Activated CD8-positive, alpha-beta T cell treated with anti-CD3 and anti-CD28 coated beads, Interleukin-2, amount 10 ng/mL, durations not matched to agents 7 days and 5 days (primary cell): ENCODE data around the gene MASP2. TPM values are rescaled to one million over a fixed set of nuclear protein-coding genes. Genes with fewer than 3 reads are reported as not detected.
"Not testable (repeated sequence)": the region's sequence is repeated elsewhere in the genome, so short reads cannot be mapped to it uniquely, and the experiment has no call there.

ENCODE experiments used
- ATAC-seq: fragments of 150-1000 bp; cut with Tn5 transposase; one replicate; pipeline ENCODE4 v1.10.0; 2021; ENCODE audit warnings: moderate library complexity
- CTCF ChIA-PET: fragments of 350-600 bp; sonication (Branson Sonifier 250); formaldehyde crosslinking; loops from one replicate; lab custom pipeline; 2021; ENCODE audit warnings: antibody characterized with exemption; lab: Charles Lee
- POLR2A ChIA-PET: fragments of 350-600 bp; sonication (Branson Sonifier 250); formaldehyde crosslinking; loops from one replicate; lab custom pipeline; 2021; ENCODE audit warnings: antibody characterized with exemption; lab: Charles Lee
- DNase-seq: peaks from one replicate; pipeline ENCODE4 v3.0.0-alpha.2; 2020
- H3K27ac Mint-ChIP-seq: one replicate; pipeline ENCODE4 v1.8.0; 2021; ENCODE audit warnings: mild to moderate bottlenecking, mixed read lengths
- H3K27me3 Mint-ChIP-seq: one replicate; pipeline ENCODE4 v1.8.0; 2021; ENCODE audit warnings: low read depth, mixed read lengths
- H3K36me3 Mint-ChIP-seq: one replicate; pipeline ENCODE4 v1.8.0; 2021; ENCODE audit warnings: low read depth, mixed read lengths
- H3K4me1 Mint-ChIP-seq: one replicate; pipeline ENCODE4 v1.8.0; 2021; ENCODE audit warnings: low read depth, mixed read lengths
- H3K4me3 Mint-ChIP-seq: one replicate; pipeline ENCODE4 v1.8.0; 2021; ENCODE audit warnings: mild to moderate bottlenecking, mixed read lengths
- H3K9me3 Mint-ChIP-seq: one replicate; pipeline ENCODE4 v1.8.0; 2022; ENCODE audit warnings: mixed read lengths; ENCODE audit not compliant: insufficient read depth
- total RNA-seq, 2 experiments: library from RNA; stranded (reverse); gene quantifications; one replicate each; pipeline ENCODE4 v1.2.3, GENCODE V29; 2021

Gene MASP2
- total RNA-seq, 2 experiments from 2014 or later = 0.21 TPM; not detected in 1

- POLR2A ChIA-PET = interaction anchor here (0.6 to 1.5 kb wide), 17 partner anchors 11 to 1698 kb away, joined by 3 to 5 read pairs (median 3); partner anchors contain the start of gene EXOSC10
- CTCF ChIA-PET = interaction anchor here (0.8 to 2.8 kb wide), 3 partner anchors 25 to 706 kb away, joined by 3 to 15 read pairs (median 3); no protein-coding TSS in a partner anchor
- peak within 1 kb of the TSS; percentile 92 for H3K4me3 Mint-ChIP-seq
- peak within 1 kb of the TSS; percentile 99 for H3K27ac Mint-ChIP-seq
- no peaks in the 10 kb centered on the region for H3K27me3 Mint-ChIP-seq
- DNase-seq = peak; percentile 92
- H3K4me1 Mint-ChIP-seq = peaks cover 32% of the 10 kb centered on the region
- no peaks in the 10 kb centered on the region for H3K9me3 Mint-ChIP-seq
- peaks cover 30% of the 10 kb centered on the region for H3K36me3 Mint-ChIP-seq
- ATAC-seq = peak; percentile 90
Observed at GRCh38 chr1:11012260-11013159, 34.5 kb downstream of the MASP2 start, which contains the start of gene TARDBP. Gene TARDBP, plus strand, starts transcription at chr1:11012654. Its CDS starts 1,074 bp downstream, at chr1:11013728.

GRCh38 chr1:11000526-11000925 is 46.5 kb downstream of the MASP2 start:
- Mint-ChIP-seq H3K9me3 (peaks cover 11% of the 10 kb centered on the region), H3K27me3 (peaks cover 6% of the 10 kb centered on the region), H3K4me3 (no peak overlapping the region), H3K27ac (no peak overlapping the region), H3K36me3 (no peaks in the 10 kb centered on the region), H3K4me1 (no peaks in the 10 kb centered on the region)
- ATAC-seq (no peak), DNase-seq (no peak)
- ChIA-PET CTCF (interaction anchor here (1.1 kb wide), 1 partner anchor 37 kb away, joined by 3 read pairs; no protein-coding TSS in a partner anchor), POLR2A (interaction anchor here (1.3 kb wide), 1 partner anchor 12 kb away, joined by 3 read pairs; no protein-coding TSS in a partner anchor)

- DNase-seq (no peak), ATAC-seq (no peak)
- Mint-ChIP-seq H3K9me3 (peaks cover 11% of the 10 kb centered on the region), H3K27ac (no peak overlapping the region), H3K36me3 (no peaks in the 10 kb centered on the region), H3K27me3 (peaks cover 6% of the 10 kb centered on the region), H3K4me1 (no peaks in the 10 kb centered on the region), H3K4me3 (no peak overlapping the region)
- ChIA-PET POLR2A (no interaction called here), CTCF (no interaction called here)
Observed at GRCh38 chr1:10996100-10996499, 50.9 kb downstream of the MASP2 start.

GRCh38 chr1:10992864-10993263 is 54.2 kb downstream of the MASP2 start:
- ATAC-seq = no peak
- H3K9me3 Mint-ChIP-seq = no peaks in the 10 kb centered on the region
- no peaks in the 10 kb centered on the region for H3K4me1 Mint-ChIP-seq
- ChIA-PET POLR2A (no interaction called here), CTCF (no interaction called here)
- H3K36me3 Mint-ChIP-seq = no peaks in the 10 kb centered on the region
- no peak overlapping the region for H3K4me3 Mint-ChIP-seq
- H3K27ac Mint-ChIP-seq = no peak overlapping the region
- DNase-seq = no peak
- no peaks in the 10 kb centered on the region for H3K27me3 Mint-ChIP-seq

- H3K9me3 Mint-ChIP-seq, CTCF ChIA-PET, H3K27me3 Mint-ChIP-seq, ATAC-seq, H3K4me3 Mint-ChIP-seq, H3K36me3 Mint-ChIP-seq, DNase-seq, POLR2A ChIA-PET, H3K27ac Mint-ChIP-seq, H3K4me1 Mint-ChIP-seq: not testable (repeated sequence)
Observed at GRCh38 chr1:10992004-10992403, 55.0 kb downstream of the MASP2 start.

GRCh38 chr1:10990828-10991227 is 56.2 kb downstream of the MASP2 start:
- Mint-ChIP-seq H3K27me3 (peaks cover 1% of the 10 kb centered on the region), H3K9me3 (no peaks in the 10 kb centered on the region), H3K27ac (no peak overlapping the region), H3K36me3 (no peaks in the 10 kb centered on the region), H3K4me1 (peaks cover 1% of the 10 kb centered on the region), H3K4me3 (no peak overlapping the region)
- DNase-seq = no peak
- POLR2A ChIA-PET = no interaction called here
- CTCF ChIA-PET = no interaction called here
- no peak for ATAC-seq

- H3K4me3 Mint-ChIP-seq, H3K4me1 Mint-ChIP-seq, CTCF ChIA-PET, H3K27me3 Mint-ChIP-seq, H3K36me3 Mint-ChIP-seq, H3K9me3 Mint-ChIP-seq, DNase-seq, H3K27ac Mint-ChIP-seq, ATAC-seq: not testable (repeated sequence)
- POLR2A ChIA-PET = interaction anchor here (0.6 kb wide), 1 partner anchor 60 kb away, joined by 3 read pairs; no protein-coding TSS in a partner anchor
Observed at GRCh38 chr1:10989920-10990516, 57.0 kb downstream of the MASP2 start.

- POLR2A ChIA-PET = interaction anchor here (0.6 kb wide), 1 partner anchor 59 kb away, joined by 3 read pairs; no protein-coding TSS in a partner anchor
- peaks cover 2% of the 10 kb centered on the region for H3K27me3 Mint-ChIP-seq
- no peaks in the 10 kb centered on the region for H3K9me3 Mint-ChIP-seq
- H3K4me1 Mint-ChIP-seq = peaks cover 2% of the 10 kb centered on the region
- CTCF ChIA-PET = no interaction called here
- H3K36me3 Mint-ChIP-seq = no peaks in the 10 kb centered on the region
- DNase-seq (no peak), ATAC-seq (no peak)
- no peak overlapping the region for H3K27ac Mint-ChIP-seq
- no peak overlapping the region for H3K4me3 Mint-ChIP-seq
Observed at GRCh38 chr1:10989095-10989494, 57.9 kb downstream of the MASP2 start.

GRCh38 chr1:10987840-10988417 is 59.1 kb downstream of the MASP2 start:
- peaks cover 4% of the 10 kb centered on the region for H3K27me3 Mint-ChIP-seq
- H3K4me1 Mint-ChIP-seq = peaks cover 2% of the 10 kb centered on the region
- DNase-seq = no peak
- no peaks in the 10 kb centered on the region for H3K36me3 Mint-ChIP-seq
- POLR2A ChIA-PET = no interaction called here
- CTCF ChIA-PET = no interaction called here
- H3K27ac Mint-ChIP-seq = no peak overlapping the region
- no peak for ATAC-seq
- H3K9me3 Mint-ChIP-seq = no peaks in the 10 kb centered on the region
- no peak overlapping the region for H3K4me3 Mint-ChIP-seq

GRCh38 chr1:10986525-10986890 is 60.5 kb downstream of the MASP2 start:
- Mint-ChIP-seq H3K27ac (no peak overlapping the region), H3K27me3 (peaks cover 4% of the 10 kb centered on the region), H3K9me3 (no peaks in the 10 kb centered on the region), H3K4me3 (no peak overlapping the region), H3K4me1 (peaks cover 2% of the 10 kb centered on the region), H3K36me3 (no peaks in the 10 kb centered on the region)
- ATAC-seq = no peak
- POLR2A ChIA-PET = interaction anchor here (1.0 kb wide), 1 partner anchor 26 kb away, joined by 3 read pairs; the partner anchor contains the start of gene TARDBP
- CTCF ChIA-PET = no interaction called here
- DNase-seq = no peak

- POLR2A ChIA-PET = no interaction called here
- ATAC-seq (no peak), DNase-seq (no peak)
- Mint-ChIP-seq H3K36me3 (no peaks in the 10 kb centered on the region), H3K4me1 (peaks cover 2% of the 10 kb centered on the region), H3K9me3 (no peaks in the 10 kb centered on the region), H3K27me3 (peaks cover 21% of the 10 kb centered on the region), H3K4me3 (no peak overlapping the region), H3K27ac (no peak overlapping the region)
- CTCF ChIA-PET = interaction anchor here (1.0 to 2.4 kb wide), 2 partner anchors 19 to 57 kb away, joined by 3 to 6 read pairs; no protein-coding TSS in a partner anchor
Observed at GRCh38 chr1:10980841-10981727, 66.0 kb downstream of the MASP2 start.
